ENCODE data around the gene MPST. TPM values are rescaled to one million over a fixed set of nuclear protein-coding genes. Genes with fewer than 3 reads are reported as not detected.

Gene MPST
- polyA plus RNA-seq, 1 donor (not counting 4 experiments of a cell fraction or from before 2014, with no cell fraction given): 23.5 TPM

GRCh38 chr22:37027556-37027955 is 8.0 kb downstream of the MPST start:
- peaks cover 13 to 24% of the 10 kb centered on the region in 2 experiments for H3K36me3 ChIP-seq (ENCODE audit: control insufficient read depth in 2 of 2, extremely low read depth in 1 of 2, insufficient read depth in 2 of 2, low read length in 2 of 2)
- H2AFZ ChIP-seq (ENCODE audit: control insufficient read depth, low read length): no peak overlapping the region
- peaks cover 10% of the 10 kb centered on the region for H3K4me1 ChIP-seq (ENCODE audit: control insufficient read depth, extremely low read depth, insufficient read depth, low read length)
- H4K20me1 ChIP-seq (ENCODE audit: control insufficient read depth, extremely low read depth, insufficient read depth, low read length): no peaks in the 10 kb centered on the region
- H3K27me3 ChIP-seq (ENCODE audit: control insufficient read depth, extremely low read depth, insufficient read depth, low read length): no peaks in the 10 kb centered on the region
- H3K9ac ChIP-seq (ENCODE audit: control insufficient read depth, extremely low read depth, insufficient read depth, low read length): no peak overlapping the region
- FAIRE-seq: no peak
- no peak overlapping the region for H3K4me2 ChIP-seq (ENCODE audit: control insufficient read depth, extremely low read depth, insufficient read depth, low read depth, low read length)
- no peaks in the 10 kb centered on the region for H3K9me1 ChIP-seq (ENCODE audit: control insufficient read depth, extremely low read depth, insufficient read depth, low read length)
- H3K79me2 ChIP-seq (ENCODE audit: control insufficient read depth, insufficient read depth, low read length): no peaks in the 10 kb centered on the region
- no peak for DNase-seq (ENCODE audit: low read depth, low spot score)
- no peaks in the 10 kb centered on the region for H3K9me3 ChIP-seq (ENCODE audit: control insufficient read depth, low read depth, low read length)
- dilution Hi-C loops (cut with MboI; ENCODE audit: extremely low pct_ligation_motif_present, low sequenced_read_pairs): no loop called here
- no peak overlapping the region for H3K4me3 ChIP-seq (ENCODE audit: control insufficient read depth in 2 of 3, extremely low read depth in 1 of 3, insufficient read depth in 2 of 3, low read depth in 1 of 3, low read length in 3 of 3)
- H3K27ac ChIP-seq (ENCODE audit: control insufficient read depth, insufficient read depth, low read length): no peak overlapping the region
- TF ChIP-seq EZH2 (IDR thresholded peaks at IDR 0.05; ENCODE audit: low read length): no peak

GRCh38 chr22:37028692-37029674 is 9.4 kb downstream of the MPST start:
- no peaks in the 10 kb centered on the region for H4K20me1 ChIP-seq (ENCODE audit: control insufficient read depth, extremely low read depth, insufficient read depth, low read length)
- H3K4me3 ChIP-seq (ENCODE audit: control insufficient read depth in 2 of 3, extremely low read depth in 1 of 3, insufficient read depth in 2 of 3, low read depth in 1 of 3, low read length in 3 of 3): no peak overlapping the region
- H3K36me3 ChIP-seq (ENCODE audit: control insufficient read depth in 2 of 2, extremely low read depth in 1 of 2, insufficient read depth in 2 of 2, low read length in 2 of 2): peaks cover 13 to 22% of the 10 kb centered on the region in 2 experiments
- no peaks in the 10 kb centered on the region for H3K27me3 ChIP-seq (ENCODE audit: control insufficient read depth, extremely low read depth, insufficient read depth, low read length)
- H3K79me2 ChIP-seq (ENCODE audit: control insufficient read depth, insufficient read depth, low read length): no peaks in the 10 kb centered on the region
- H3K9me1 ChIP-seq (ENCODE audit: control insufficient read depth, extremely low read depth, insufficient read depth, low read length): no peaks in the 10 kb centered on the region
- peaks cover 19% of the 10 kb centered on the region for H3K4me1 ChIP-seq (ENCODE audit: control insufficient read depth, extremely low read depth, insufficient read depth, low read length)
- no peak overlapping the region for H3K27ac ChIP-seq (ENCODE audit: control insufficient read depth, insufficient read depth, low read length)
- no peaks in the 10 kb centered on the region for H3K9me3 ChIP-seq (ENCODE audit: control insufficient read depth, low read depth, low read length)
- DNase-seq (ENCODE audit: low read depth, low spot score) (no peak), FAIRE-seq (no peak)
- TF ChIP-seq EZH2 (IDR thresholded peaks at IDR 0.05; ENCODE audit: low read length): no peak
- TF ChIP-seq, protein P1, sequence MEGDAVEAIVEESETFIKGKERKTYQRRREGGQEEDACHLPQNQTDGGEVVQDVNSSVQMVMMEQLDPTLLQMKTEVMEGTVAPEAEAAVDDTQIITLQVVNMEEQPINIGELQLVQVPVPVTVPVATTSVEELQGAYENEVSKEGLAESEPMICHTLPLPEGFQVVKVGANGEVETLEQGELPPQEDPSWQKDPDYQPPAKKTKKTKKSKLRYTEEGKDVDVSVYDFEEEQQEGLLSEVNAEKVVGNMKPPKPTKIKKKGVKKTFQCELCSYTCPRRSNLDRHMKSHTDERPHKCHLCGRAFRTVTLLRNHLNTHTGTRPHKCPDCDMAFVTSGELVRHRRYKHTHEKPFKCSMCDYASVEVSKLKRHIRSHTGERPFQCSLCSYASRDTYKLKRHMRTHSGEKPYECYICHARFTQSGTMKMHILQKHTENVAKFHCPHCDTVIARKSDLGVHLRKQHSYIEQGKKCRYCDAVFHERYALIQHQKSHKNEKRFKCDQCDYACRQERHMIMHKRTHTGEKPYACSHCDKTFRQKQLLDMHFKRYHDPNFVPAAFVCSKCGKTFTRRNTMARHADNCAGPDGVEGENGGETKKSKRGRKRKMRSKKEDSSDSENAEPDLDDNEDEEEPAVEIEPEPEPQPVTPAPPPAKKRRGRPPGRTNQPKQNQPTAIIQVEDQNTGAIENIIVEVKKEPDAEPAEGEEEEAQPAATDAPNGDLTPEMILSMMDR (optimal IDR thresholded peaks at IDR 0.05 in 1 of 3, IDR thresholded peaks at IDR 0.05 in 1 of 3, conservative IDR thresholded peaks at IDR 0.05 in 1 of 3; ENCODE audit: extremely low read depth in 1 of 3, insufficient read depth in 2 of 3, low read length in 3 of 3): no peak
- no peak overlapping the region for H3K9ac ChIP-seq (ENCODE audit: control insufficient read depth, extremely low read depth, insufficient read depth, low read length)
- no peak overlapping the region for H3K4me2 ChIP-seq (ENCODE audit: control insufficient read depth, extremely low read depth, insufficient read depth, low read depth, low read length)
- dilution Hi-C loops (cut with MboI; ENCODE audit: extremely low pct_ligation_motif_present, low sequenced_read_pairs): no loop called here
- H2AFZ ChIP-seq (ENCODE audit: control insufficient read depth, low read length): no peak overlapping the region

Data from keratinocyte (primary cell).